ENCODE data around the gene EIPR1.

GRCh38 chr2:3355951-3356569 lies 21.6 kb downstream of the EIPR1 start:
- TF ChIP-seq CTCF (conservative IDR thresholded peaks at IDR 0.05 in 1 of 2, IDR thresholded peaks at IDR 0.05 in 1 of 2; ENCODE audit: low read depth in 1 of 2, low read length in 2 of 2) (no peak), EZH2 (IDR thresholded peaks at IDR 0.05; ENCODE audit: low read length, missing control alignments) (no peak)
